ENCODE results near the gene CDYL2. TPM values are rescaled to one million over a fixed set of nuclear protein-coding genes. Genes with fewer than 3 reads are reported as not detected.
"Not testable (repeated sequence)": the region's sequence is repeated elsewhere in the genome, so short reads cannot be mapped to it uniquely, and the experiment has no call there.

CDYL2 gene
- total RNA-seq, 4 donors from 2014 or later = 7.4 to 18.6 (median 9.4) TPM

GRCh38 chr16:80652441-80652840 lies 152.0 kb downstream of the CDYL2 start:
- DNase-seq = no peak
- no peak overlapping the region for H3K4me3 ChIP-seq
- no peak overlapping the region for H3K27ac ChIP-seq
- H3K36me3 ChIP-seq = no peaks in the 10 kb centered on the region
- no peaks in the 10 kb centered on the region for H3K4me1 ChIP-seq
- no peak for TF ChIP-seq POLR2A (IDR thresholded peaks at IDR 0.05)
- no peak for TF ChIP-seq CTCF (IDR thresholded peaks at IDR 0.05)
- H3K27me3 ChIP-seq = no peaks in the 10 kb centered on the region
- no peaks in the 10 kb centered on the region for H3K9me3 ChIP-seq

DNA sequence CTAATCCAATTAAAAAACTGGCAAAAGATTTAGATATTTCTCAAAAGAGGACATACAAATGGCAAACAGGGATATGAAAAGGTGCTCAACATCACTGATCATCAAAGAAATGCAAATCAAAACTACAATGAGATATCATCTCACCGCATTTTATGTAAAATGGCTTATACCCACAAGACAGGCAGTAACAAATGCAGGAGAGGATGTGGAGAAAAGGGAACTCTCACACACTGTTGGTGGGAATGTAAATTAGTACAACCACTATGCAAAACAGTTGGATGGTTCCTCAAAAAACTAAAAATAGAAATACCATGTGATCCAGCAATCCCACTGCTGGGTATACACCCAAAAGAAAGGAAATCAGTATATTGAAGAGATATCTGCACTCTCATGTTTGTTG lies 154.1 kb downstream of the CDYL2 start:
- not testable (repeated sequence) for H3K4me3 ChIP-seq, H3K27me3 ChIP-seq, DNase-seq, H3K36me3 ChIP-seq, H3K4me1 ChIP-seq, H3K9me3 ChIP-seq, H3K27ac ChIP-seq

DNA sequence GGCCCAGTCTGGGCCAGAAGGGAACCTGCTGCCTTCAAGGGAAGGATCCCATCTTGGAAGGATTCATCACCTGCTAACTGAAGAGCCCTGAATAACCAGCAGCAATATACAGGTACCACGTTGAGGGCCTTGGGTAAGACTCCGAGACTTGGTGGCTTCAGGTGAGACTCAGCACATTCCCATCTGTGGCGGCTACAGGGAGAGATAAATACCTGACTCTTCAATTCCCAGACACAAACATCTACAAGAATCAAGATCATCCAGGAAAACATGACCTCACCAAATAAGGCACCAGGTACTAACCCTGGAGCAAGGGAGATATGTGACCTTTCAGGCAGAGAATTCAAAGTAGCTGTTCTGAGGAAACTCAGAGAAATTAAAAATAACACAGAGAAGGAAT lies 164.1 kb downstream of the CDYL2 start:
- Histone ChIP-seq H3K9me3 (no peaks in the 10 kb centered on the region), H3K36me3 (no peaks in the 10 kb centered on the region), H3K27me3 (no peaks in the 10 kb centered on the region), H3K4me3 (no peak overlapping the region), H3K27ac (no peak overlapping the region), H3K4me1 (no peaks in the 10 kb centered on the region)
- DNase-seq = no peak
- TF ChIP-seq CTCF (IDR thresholded peaks at IDR 0.05) (no peak), POLR2A (IDR thresholded peaks at IDR 0.05) (no peak)

- no peaks in the 10 kb centered on the region for H3K4me1 ChIP-seq
- TF ChIP-seq POLR2A (IDR thresholded peaks at IDR 0.05) = no peak
- no peak overlapping the region for H3K27ac ChIP-seq
- H3K27me3 ChIP-seq = no peaks in the 10 kb centered on the region
- no peaks in the 10 kb centered on the region for H3K9me3 ChIP-seq
- H3K36me3 ChIP-seq = no peaks in the 10 kb centered on the region
- H3K4me3 ChIP-seq = no peak overlapping the region
- DNase-seq = no peak
Measured at GRCh38 chr16:80639636-80640035, 164.8 kb downstream of the CDYL2 start.

- Histone ChIP-seq H3K4me3 (no peak overlapping the region), H3K27ac (no peak overlapping the region), H3K4me1 (no peaks in the 10 kb centered on the region), H3K36me3 (no peaks in the 10 kb centered on the region), H3K27me3 (no peaks in the 10 kb centered on the region), H3K9me3 (no peaks in the 10 kb centered on the region)
- DNase-seq = no peak
- no peak for TF ChIP-seq CTCF (IDR thresholded peaks at IDR 0.05)
- no peak for TF ChIP-seq POLR2A (IDR thresholded peaks at IDR 0.05)
Measured at GRCh38 chr16:80637621-80638020, 166.8 kb downstream of the CDYL2 start.

GRCh38 chr16:80631581-80631980 lies 172.8 kb downstream of the CDYL2 start:
- H3K4me1 ChIP-seq = no peaks in the 10 kb centered on the region
- no peak for DNase-seq
- H3K27ac ChIP-seq = no peak overlapping the region
- H3K4me3 ChIP-seq = no peak overlapping the region
- H3K27me3 ChIP-seq = no peaks in the 10 kb centered on the region
- H3K9me3 ChIP-seq = no peaks in the 10 kb centered on the region
- H3K36me3 ChIP-seq = no peaks in the 10 kb centered on the region
- no peak for TF ChIP-seq POLR2A (IDR thresholded peaks at IDR 0.05)
- no peak for TF ChIP-seq CTCF (IDR thresholded peaks at IDR 0.05)

- no peak for TF ChIP-seq CTCF (IDR thresholded peaks at IDR 0.05)
- no peak for TF ChIP-seq POLR2A (IDR thresholded peaks at IDR 0.05)
- H3K4me3 ChIP-seq = no peak overlapping the region
- DNase-seq = no peak
Measured at GRCh38 chr16:80628254-80628653, 176.1 kb downstream of the CDYL2 start.

More at GRCh38 chr16:80628254-80628653, 176.1 kb downstream of the CDYL2 start:
- H3K4me1 ChIP-seq = no peaks in the 10 kb centered on the region
- H3K36me3 ChIP-seq = no peaks in the 10 kb centered on the region
- H3K9me3 ChIP-seq = no peaks in the 10 kb centered on the region
- H3K27ac ChIP-seq = no peak overlapping the region
- no peaks in the 10 kb centered on the region for H3K27me3 ChIP-seq

Measured in Peyer's patch (tissue), 4 donors.